Measurements from ENCODE around the gene PUSL1. TPM values are rescaled to one million over a fixed set of nuclear protein-coding genes. Genes with fewer than 3 reads are reported as not detected.

Gene PUSL1
- total and polyA plus RNA-seq, 2 experiments from 2014 or later = 41.5 to 55.8 TPM

- DNase-seq (ENCODE audit: low spot score) (no peak), ATAC-seq (no peak)
- H3K27me3 Mint-ChIP-seq (ENCODE audit: insufficient read depth, low read depth, poor library complexity) = peaks cover 5% of the 10 kb centered on the region
- no peaks in the 10 kb centered on the region for H3K4me1 ChIP-seq (ENCODE audit: insufficient read depth)
- H3K27ac Mint-ChIP-seq = no peak overlapping the region
- no peaks in the 10 kb centered on the region for H3K36me3 Mint-ChIP-seq (ENCODE audit: low read depth)
- H3K4me2 ChIP-seq = no peak overlapping the region
- H3K9me2 ChIP-seq (ENCODE audit: insufficient read depth) = no peaks in the 10 kb centered on the region
- H4K20me1 ChIP-seq (replicated peaks; ENCODE audit: insufficient read depth) = no peaks in the 10 kb centered on the region
- no peaks in the 10 kb centered on the region for H3K9me3 Mint-ChIP-seq
- H3K27ac ChIP-seq (ENCODE audit: low read depth) = no peak overlapping the region
- no peak overlapping the region for H3K4me3 Mint-ChIP-seq
- no peak overlapping the region for H2AFZ ChIP-seq
- peaks cover 4% of the 10 kb centered on the region; the same call in 1 of the 3 replicates for H3K4me1 Mint-ChIP-seq
- 0 out of 2 replicates have a peak, but pooled peaks cover 9% of the 10 kb centered on the region for H3F3A ChIP-seq (replicated peaks; ENCODE audit: low read depth)
- H3K4me3 ChIP-seq = no peak overlapping the region
- no peaks in the 10 kb centered on the region for H3K27me3 ChIP-seq (ENCODE audit: insufficient read depth)
- no peaks in the 10 kb centered on the region for H3K79me2 ChIP-seq (replicated peaks; ENCODE audit: insufficient read depth)
- H3K36me3 ChIP-seq (ENCODE audit: insufficient read depth) = no peaks in the 10 kb centered on the region
- no peak for TF ChIP-seq CREB1 (CRISPR knock-in tag; IDR thresholded peaks at IDR 0.05; ENCODE audit: low read depth)
- TF ChIP-seq EZH2 (IDR thresholded peaks at IDR 0.05; ENCODE audit: low read depth, unreplicated experiment) = no peak
- TF ChIP-seq EZH2phosphoT487 (IDR thresholded peaks at IDR 0.05; ENCODE audit: unreplicated experiment) = no peak
- no peak for TF ChIP-seq ETS1 (IDR thresholded peaks at IDR 0.05)
- TF ChIP-seq POLR2AphosphoS5 (IDR thresholded peaks at IDR 0.05; ENCODE audit: low read depth) = no peak
- no peak for TF ChIP-seq STAT1 (IDR thresholded peaks at IDR 0.05; ENCODE audit: unreplicated experiment)
- TF ChIP-seq REST (IDR thresholded peaks at IDR 0.05; ENCODE audit: unreplicated experiment) = no peak
- no peak for TF ChIP-seq ZNF462 (CRISPR knock-in tag; IDR thresholded peaks at IDR 0.05)
- TF ChIP-seq CTCF (conservative IDR thresholded peaks at IDR 0.05; ENCODE audit: low read depth in 2 of 2) = no peak
- no peak for TF ChIP-seq ZNF114 (CRISPR knock-in tag; IDR thresholded peaks at IDR 0.05)
- no peak for TF ChIP-seq ZNF331 (CRISPR knock-in tag; IDR thresholded peaks at IDR 0.05; ENCODE audit: low read depth)
- no peak for TF ChIP-seq NANOG (IDR thresholded peaks at IDR 0.05; ENCODE audit: borderline replicate concordance)
- no peak for TF ChIP-seq JUNB (IDR thresholded peaks at IDR 0.05; ENCODE audit: unreplicated experiment)
Observed at GRCh38 chr1:1296070-1297061, 12.0 kb upstream of the PUSL1 start.

All from GM23338 (cell line).